GM12878 (cell line): ENCODE data around the gene AGBL1.

Source experiments
- CEBPB ChIP-seq, 2 experiments: fragments of 150-350 bp in 1 of 2; IDR thresholded peaks; 2 replicates each; pipeline ENCODE4 v1.6.1; 2012 to 2014; ENCODE audit warnings: low read depth in 2 of 2, low read length in 2 of 2, borderline replicate concordance in 1 of 2, inconsistent platforms in 1 of 2
- EP300 ChIP-seq, 2 experiments: fragments of 150-350 bp in 1 of 2; IDR thresholded peaks; 2 replicates each; pipeline ENCODE4 v1.6.1; 2011 to 2012; ENCODE audit warnings: low read depth in 2 of 2, low read length in 2 of 2, borderline replicate concordance in 1 of 2, improper control_type of control experiment in 1 of 2, inconsistent platforms in 1 of 2; ENCODE audit not compliant: control insufficient read depth in 1 of 2
- FOXK2 ChIP-seq: fragments of 450-650 bp; IDR thresholded peaks from 2 replicates; pipeline ENCODE4 v1.6.1; 2017; ENCODE audit warnings: mild to moderate bottlenecking, moderate library complexity
- JUND ChIP-seq: IDR thresholded peaks from 2 replicates; pipeline ENCODE4 v1.6.1; 2012; ENCODE audit warnings: low read depth, mild to moderate bottlenecking, low read length, improper control_type of control experiment, moderate library complexity
- MXI1 ChIP-seq: fragments of 150-350 bp; IDR thresholded peaks from 2 replicates; pipeline ENCODE4 v1.6.1; 2011; ENCODE audit warnings: low read depth, mild to moderate bottlenecking, inconsistent platforms, low read length, improper control_type of control experiment
- POLR2AphosphoS5 ChIP-seq: IDR thresholded peaks from 2 replicates; pipeline ENCODE4 v1.6.1; 2011; ENCODE audit warnings: mild to moderate bottlenecking, low read length, inconsistent platforms
- RCOR1 ChIP-seq: conservative IDR thresholded peaks from 2 replicates; pipeline ENCODE4 v1.6.1; 2012; ENCODE audit warnings: low read depth, low read length, improper control_type of control experiment
- SP1 ChIP-seq: IDR thresholded peaks from one replicate; pipeline ENCODE4 v1.6.1; 2011; ENCODE audit warnings: low read depth, low read length
- TF ChIP-seq, protein P1 (sequence below), 3 experiments: IDR thresholded peaks in 2 of 3; conservative IDR thresholded peaks in 1 of 3; 2 replicates each; pipeline ENCODE4 v1.5.1; 2011; ENCODE audit warnings: low read depth in 3 of 3, low read length in 3 of 3, mild to moderate bottlenecking in 3 of 3, control low read depth in 2 of 3, moderate library complexity in 2 of 3, inconsistent platforms in 1 of 3, mixed read lengths in 1 of 3; ENCODE audit not compliant: control insufficient read depth in 2 of 3, insufficient read depth in 1 of 3; ENCODE audit errors: extremely low read depth in 1 of 3
- TF ChIP-seq, protein P2 (sequence below): IDR thresholded peaks from 2 replicates; pipeline ENCODE4 v1.6.1; 2012; ENCODE audit warnings: mild to moderate bottlenecking, low read depth, low read length
- TF ChIP-seq, protein P3 (sequence below): IDR thresholded peaks from 2 replicates; pipeline ENCODE4 v1.6.1; 2012; ENCODE audit warnings: low read depth, low read length, improper control_type of control experiment
- TF ChIP-seq, protein P4 (sequence below): fragments of 450-650 bp; IDR thresholded peaks from 2 replicates; pipeline ENCODE4 v1.6.1; 2017; ENCODE audit warnings: low read depth, mild to moderate bottlenecking, moderate library complexity

DNA sequence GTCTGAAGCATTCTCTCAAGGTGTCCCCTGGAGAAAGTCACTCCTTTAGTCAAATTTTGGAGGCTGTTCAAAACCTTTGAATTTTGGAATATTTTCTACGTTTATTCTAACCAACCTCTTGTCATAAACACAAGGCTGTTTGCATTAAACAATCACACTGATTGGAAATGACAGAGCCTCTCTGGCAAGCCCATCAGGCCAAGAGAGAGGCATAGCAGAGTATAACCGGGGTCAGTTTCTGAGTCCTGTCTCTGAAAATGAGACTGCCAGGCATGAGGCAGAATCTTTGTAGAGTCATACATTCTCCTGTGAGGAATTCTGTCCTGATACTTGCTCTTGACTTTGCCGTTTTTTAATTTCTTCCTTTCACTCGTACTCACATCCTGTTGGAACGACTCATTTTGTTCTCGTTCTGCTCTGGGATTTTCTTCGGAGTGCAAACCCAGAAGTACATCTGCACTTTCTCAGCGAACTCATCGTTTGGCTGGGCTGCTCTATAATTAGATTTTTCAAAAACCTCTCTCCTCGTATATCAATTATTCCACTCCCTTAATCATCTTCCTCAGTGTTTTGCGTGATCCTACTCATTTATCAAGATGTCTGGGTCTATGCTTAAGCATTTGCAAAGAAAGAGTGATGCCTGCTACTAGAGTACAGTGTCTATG lies 114.2 kb downstream of the AGBL1 start:
- TF ChIP-seq, protein P1, sequence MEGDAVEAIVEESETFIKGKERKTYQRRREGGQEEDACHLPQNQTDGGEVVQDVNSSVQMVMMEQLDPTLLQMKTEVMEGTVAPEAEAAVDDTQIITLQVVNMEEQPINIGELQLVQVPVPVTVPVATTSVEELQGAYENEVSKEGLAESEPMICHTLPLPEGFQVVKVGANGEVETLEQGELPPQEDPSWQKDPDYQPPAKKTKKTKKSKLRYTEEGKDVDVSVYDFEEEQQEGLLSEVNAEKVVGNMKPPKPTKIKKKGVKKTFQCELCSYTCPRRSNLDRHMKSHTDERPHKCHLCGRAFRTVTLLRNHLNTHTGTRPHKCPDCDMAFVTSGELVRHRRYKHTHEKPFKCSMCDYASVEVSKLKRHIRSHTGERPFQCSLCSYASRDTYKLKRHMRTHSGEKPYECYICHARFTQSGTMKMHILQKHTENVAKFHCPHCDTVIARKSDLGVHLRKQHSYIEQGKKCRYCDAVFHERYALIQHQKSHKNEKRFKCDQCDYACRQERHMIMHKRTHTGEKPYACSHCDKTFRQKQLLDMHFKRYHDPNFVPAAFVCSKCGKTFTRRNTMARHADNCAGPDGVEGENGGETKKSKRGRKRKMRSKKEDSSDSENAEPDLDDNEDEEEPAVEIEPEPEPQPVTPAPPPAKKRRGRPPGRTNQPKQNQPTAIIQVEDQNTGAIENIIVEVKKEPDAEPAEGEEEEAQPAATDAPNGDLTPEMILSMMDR (IDR thresholded peaks at IDR 0.05 in 2 of 3, conservative IDR thresholded peaks at IDR 0.05 in 1 of 3; ENCODE audit: control insufficient read depth in 2 of 3, extremely low read depth in 1 of 3, insufficient read depth in 1 of 3, low read depth in 3 of 3, low read length in 3 of 3), result no peak
- TF ChIP-seq JUND (no peak), EP300 (IDR thresholded peaks at IDR 0.05; ENCODE audit: borderline replicate concordance in 1 of 2, control insufficient read depth in 1 of 2, low read depth in 2 of 2, low read length in 2 of 2) (no peak), CEBPB (IDR thresholded peaks at IDR 0.05; ENCODE audit: borderline replicate concordance in 1 of 2, low read depth in 2 of 2, low read length in 2 of 2) (no peak), MXI1 (no peak), RCOR1 (no peak), FOXK2 (no peak), POLR2AphosphoS5 (no peak), SP1 (no peak)
- TF ChIP-seq, protein P2, sequence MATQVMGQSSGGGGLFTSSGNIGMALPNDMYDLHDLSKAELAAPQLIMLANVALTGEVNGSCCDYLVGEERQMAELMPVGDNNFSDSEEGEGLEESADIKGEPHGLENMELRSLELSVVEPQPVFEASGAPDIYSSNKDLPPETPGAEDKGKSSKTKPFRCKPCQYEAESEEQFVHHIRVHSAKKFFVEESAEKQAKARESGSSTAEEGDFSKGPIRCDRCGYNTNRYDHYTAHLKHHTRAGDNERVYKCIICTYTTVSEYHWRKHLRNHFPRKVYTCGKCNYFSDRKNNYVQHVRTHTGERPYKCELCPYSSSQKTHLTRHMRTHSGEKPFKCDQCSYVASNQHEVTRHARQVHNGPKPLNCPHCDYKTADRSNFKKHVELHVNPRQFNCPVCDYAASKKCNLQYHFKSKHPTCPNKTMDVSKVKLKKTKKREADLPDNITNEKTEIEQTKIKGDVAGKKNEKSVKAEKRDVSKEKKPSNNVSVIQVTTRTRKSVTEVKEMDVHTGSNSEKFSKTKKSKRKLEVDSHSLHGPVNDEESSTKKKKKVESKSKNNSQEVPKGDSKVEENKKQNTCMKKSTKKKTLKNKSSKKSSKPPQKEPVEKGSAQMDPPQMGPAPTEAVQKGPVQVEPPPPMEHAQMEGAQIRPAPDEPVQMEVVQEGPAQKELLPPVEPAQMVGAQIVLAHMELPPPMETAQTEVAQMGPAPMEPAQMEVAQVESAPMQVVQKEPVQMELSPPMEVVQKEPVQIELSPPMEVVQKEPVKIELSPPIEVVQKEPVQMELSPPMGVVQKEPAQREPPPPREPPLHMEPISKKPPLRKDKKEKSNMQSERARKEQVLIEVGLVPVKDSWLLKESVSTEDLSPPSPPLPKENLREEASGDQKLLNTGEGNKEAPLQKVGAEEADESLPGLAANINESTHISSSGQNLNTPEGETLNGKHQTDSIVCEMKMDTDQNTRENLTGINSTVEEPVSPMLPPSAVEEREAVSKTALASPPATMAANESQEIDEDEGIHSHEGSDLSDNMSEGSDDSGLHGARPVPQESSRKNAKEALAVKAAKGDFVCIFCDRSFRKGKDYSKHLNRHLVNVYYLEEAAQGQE, result no peak
- TF ChIP-seq, protein P3, sequence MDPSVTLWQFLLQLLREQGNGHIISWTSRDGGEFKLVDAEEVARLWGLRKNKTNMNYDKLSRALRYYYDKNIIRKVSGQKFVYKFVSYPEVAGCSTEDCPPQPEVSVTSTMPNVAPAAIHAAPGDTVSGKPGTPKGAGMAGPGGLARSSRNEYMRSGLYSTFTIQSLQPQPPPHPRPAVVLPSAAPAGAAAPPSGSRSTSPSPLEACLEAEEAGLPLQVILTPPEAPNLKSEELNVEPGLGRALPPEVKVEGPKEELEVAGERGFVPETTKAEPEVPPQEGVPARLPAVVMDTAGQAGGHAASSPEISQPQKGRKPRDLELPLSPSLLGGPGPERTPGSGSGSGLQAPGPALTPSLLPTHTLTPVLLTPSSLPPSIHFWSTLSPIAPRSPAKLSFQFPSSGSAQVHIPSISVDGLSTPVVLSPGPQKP, result no peak
- TF ChIP-seq, protein P4, sequence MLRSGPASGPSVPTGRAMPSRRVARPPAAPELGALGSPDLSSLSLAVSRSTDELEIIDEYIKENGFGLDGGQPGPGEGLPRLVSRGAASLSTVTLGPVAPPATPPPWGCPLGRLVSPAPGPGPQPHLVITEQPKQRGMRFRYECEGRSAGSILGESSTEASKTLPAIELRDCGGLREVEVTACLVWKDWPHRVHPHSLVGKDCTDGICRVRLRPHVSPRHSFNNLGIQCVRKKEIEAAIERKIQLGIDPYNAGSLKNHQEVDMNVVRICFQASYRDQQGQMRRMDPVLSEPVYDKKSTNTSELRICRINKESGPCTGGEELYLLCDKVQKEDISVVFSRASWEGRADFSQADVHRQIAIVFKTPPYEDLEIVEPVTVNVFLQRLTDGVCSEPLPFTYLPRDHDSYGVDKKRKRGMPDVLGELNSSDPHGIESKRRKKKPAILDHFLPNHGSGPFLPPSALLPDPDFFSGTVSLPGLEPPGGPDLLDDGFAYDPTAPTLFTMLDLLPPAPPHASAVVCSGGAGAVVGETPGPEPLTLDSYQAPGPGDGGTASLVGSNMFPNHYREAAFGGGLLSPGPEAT, result no peak
